ENCODE results near the gene SPHK2.

Gene SPHK2

DNA sequence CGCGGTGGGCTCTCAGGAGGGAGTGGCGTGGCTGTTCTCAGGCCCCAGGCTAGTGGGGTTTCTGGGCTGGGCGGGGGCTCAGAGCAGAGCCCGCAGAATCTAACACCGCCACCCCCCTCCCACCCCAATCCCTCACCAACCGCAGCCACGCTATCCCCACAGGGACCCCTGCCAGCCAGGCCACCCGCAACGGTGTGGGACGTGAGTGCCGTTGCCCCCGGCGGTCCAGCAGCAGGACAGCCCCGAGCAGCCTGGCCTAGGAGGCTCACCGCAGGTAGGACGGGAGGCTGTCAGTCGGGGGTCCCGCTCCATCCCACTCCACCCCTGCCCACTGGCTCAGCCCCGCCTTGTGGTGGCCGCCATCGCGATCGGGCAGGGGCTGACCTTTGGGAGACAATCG, 53.7 kb downstream of the SPHK2 start, which contains the start of gene NTN5:
Gene NTN5 (minus strand): TSS at position 24 of the 400 bp plus-strand sequence. CDS start 2,031 bp downstream, outside the sequence.
- no peak within 1 kb of the TSS for H3K4me3 ChIP-seq (ENCODE audit: low read depth, low read length)

DNA sequence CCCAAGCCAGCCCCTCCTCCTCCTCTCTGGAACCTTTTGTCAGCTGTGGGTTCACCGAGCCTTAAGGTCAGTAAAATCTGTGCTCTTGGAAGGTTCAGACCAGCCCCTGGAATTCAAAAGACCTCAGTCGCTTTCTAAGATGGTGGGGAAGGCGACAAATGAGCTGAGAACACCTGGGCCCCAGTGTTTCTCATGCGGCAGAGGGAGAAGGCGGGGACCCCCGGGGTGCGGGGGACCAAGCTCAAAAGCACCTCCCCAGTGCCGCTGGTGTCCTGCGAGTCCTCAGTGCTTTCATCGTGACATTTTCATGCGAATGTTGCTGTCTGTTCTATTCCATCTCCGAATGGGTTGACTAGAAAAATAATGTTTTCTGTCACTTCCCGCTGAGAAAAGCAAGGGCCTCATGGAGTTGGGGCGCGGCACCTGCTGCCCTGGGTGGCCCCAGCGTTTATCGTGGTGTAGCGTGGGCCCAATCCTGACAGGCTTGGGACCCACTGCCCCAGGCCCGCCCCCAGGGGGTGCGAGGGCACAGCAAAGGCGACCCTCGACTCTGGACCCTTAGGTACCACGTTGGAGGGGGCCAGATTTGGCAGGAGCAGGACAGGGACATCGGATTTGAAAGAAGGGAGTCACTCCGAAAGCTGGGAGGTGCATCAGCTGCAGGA, 54.3 kb downstream of the SPHK2 start:
- no peak overlapping the region for H3K4me3 ChIP-seq (ENCODE audit: low read depth, low read length)
- no peaks in the 10 kb centered on the region; the same call in 1 of the 2 replicates for H3K4me1 ChIP-seq (ENCODE audit: control insufficient read depth, insufficient read depth, low read length)
- H3K27ac ChIP-seq (ENCODE audit: extremely low read depth, low read depth, low read length): no peak overlapping the region
- TF ChIP-seq KLF8 (tag by site-specific recombination; IDR thresholded peaks at IDR 0.05): no peak
- no peak for TF ChIP-seq PRDM6 (tag by site-specific recombination; IDR thresholded peaks at IDR 0.05)
- H3K9me3 ChIP-seq (ENCODE audit: control insufficient read depth, insufficient read depth, low read depth, low read length): no peaks in the 10 kb centered on the region
- POLR2A ChIA-PET: interaction anchor here (0.8 to 0.9 kb wide), 2 partner anchors 28 to 184 kb away, joined by 3 read pairs; partner anchors contain the start of gene CA11
- H3K36me3 ChIP-seq (ENCODE audit: control insufficient read depth in 2 of 2, insufficient read depth in 1 of 2, low read length in 2 of 2): no peaks in the 10 kb centered on the region
- CTCF ChIA-PET: interaction anchor here (0.6 to 3.9 kb wide), 14 partner anchors 14 to 473 kb away, joined by 3 to 35 read pairs (median 4); partner anchors contain the start of gene CA11

More for the DNA sequence above, 53.7 kb downstream of the SPHK2 start, which contains the start of gene NTN5:
- TF ChIP-seq ZNF350 (tag by site-specific recombination; IDR thresholded peaks at IDR 0.05): no peak
- TF ChIP-seq ZNF510 (tag by site-specific recombination; IDR thresholded peaks at IDR 0.05; ENCODE audit: insufficient replicate concordance): no peak
- TF ChIP-seq ZNF26 (tag by site-specific recombination; IDR thresholded peaks at IDR 0.05): no peak
- Histone ChIP-seq H3K27ac (ENCODE audit: extremely low read depth, low read depth, low read length) (no peak within 1 kb of the TSS), H3K36me3 (ENCODE audit: control insufficient read depth in 2 of 2, insufficient read depth in 1 of 2, low read length in 2 of 2) (no peaks in the 10 kb centered on the region), H3K4me1 (ENCODE audit: control insufficient read depth, insufficient read depth, low read length) (no peaks in the 10 kb centered on the region; the same call in 1 of the 2 replicates), H3K9me3 (ENCODE audit: control insufficient read depth, insufficient read depth, low read depth, low read length) (no peaks in the 10 kb centered on the region)
- CTCF ChIA-PET: interaction anchor here (2.2 kb wide), 1 partner anchor 115 kb away, joined by 12 read pairs; no protein-coding TSS in a partner anchor
- POLR2A ChIA-PET: no interaction called here

DNA sequence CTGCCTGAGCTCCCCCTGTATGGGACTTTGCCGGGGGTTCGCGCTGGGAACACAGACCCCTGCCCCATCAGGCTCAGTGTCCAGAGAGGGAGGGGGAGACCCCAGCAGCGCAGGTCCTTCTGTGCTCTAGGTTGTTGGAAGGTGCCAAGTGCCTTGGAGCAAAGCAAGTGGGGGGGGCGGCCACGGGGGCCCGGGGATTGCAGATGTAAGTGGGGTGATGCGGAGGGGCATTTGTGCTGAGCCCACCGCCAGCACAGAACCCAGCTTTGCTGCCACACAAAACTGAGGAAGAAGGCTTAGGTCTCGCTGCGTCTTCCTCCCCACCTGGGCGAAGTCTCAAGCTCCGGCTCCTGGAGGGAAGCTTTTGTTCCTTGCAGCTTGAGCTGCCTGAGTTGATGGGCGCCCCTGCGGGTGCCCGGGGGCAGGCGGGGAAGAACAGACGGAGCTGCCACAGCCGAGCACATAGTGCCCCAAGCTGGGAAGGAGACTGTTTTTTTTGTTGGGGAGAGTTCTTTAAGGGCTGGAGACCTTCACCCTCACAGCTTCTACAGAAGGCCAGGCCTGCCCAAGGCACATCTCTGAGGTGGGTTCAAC, 55.0 kb downstream of the SPHK2 start:
- ChIA-PET POLR2A (interaction anchor here (0.8 to 1.9 kb wide), 4 partner anchors 29 to 185 kb away, joined by 3 to 7 read pairs (median 4); partner anchors contain the start of gene CA11), CTCF (interaction anchor here (0.6 to 3.9 kb wide), 31 partner anchors 8 to 472 kb away, joined by 3 to 35 read pairs (median 4); partner anchors contain the start of genes CA11 and IZUMO1)
- no peaks in the 10 kb centered on the region for H3K36me3 ChIP-seq (ENCODE audit: control insufficient read depth in 2 of 2, insufficient read depth in 1 of 2, low read length in 2 of 2)
- no peak overlapping the region for H3K4me3 ChIP-seq (ENCODE audit: low read depth, low read length)
- H3K4me1 ChIP-seq (ENCODE audit: control insufficient read depth, insufficient read depth, low read length): no peaks in the 10 kb centered on the region; the same call in 1 of the 2 replicates
- no peak overlapping the region for H3K27ac ChIP-seq (ENCODE audit: extremely low read depth, low read depth, low read length)
- no peaks in the 10 kb centered on the region for H3K9me3 ChIP-seq (ENCODE audit: control insufficient read depth, insufficient read depth, low read depth, low read length)
- TF ChIP-seq TCF7L2 (IDR thresholded peaks at IDR 0.05; ENCODE audit: borderline replicate concordance, low read depth, low read length): no peak
- TF ChIP-seq ZNF140 (tag by site-specific recombination; IDR thresholded peaks at IDR 0.05): no peak
- TF ChIP-seq GLIS2 (tag by site-specific recombination; IDR thresholded peaks at IDR 0.05): no peak
- TF ChIP-seq ZNF501 (tag by site-specific recombination; IDR thresholded peaks at IDR 0.05): no peak
- no peak for TF ChIP-seq HOXD13 (CRISPR knock-in tag; IDR thresholded peaks at IDR 0.05; ENCODE audit: borderline replicate concordance)
- no peak for TF ChIP-seq ZNF670 (tag by site-specific recombination; IDR thresholded peaks at IDR 0.05; ENCODE audit: low read depth)
- no peak for TF ChIP-seq ZNF341 (tag by site-specific recombination; IDR thresholded peaks at IDR 0.05; ENCODE audit: low read depth)
- TF ChIP-seq, protein P1, sequence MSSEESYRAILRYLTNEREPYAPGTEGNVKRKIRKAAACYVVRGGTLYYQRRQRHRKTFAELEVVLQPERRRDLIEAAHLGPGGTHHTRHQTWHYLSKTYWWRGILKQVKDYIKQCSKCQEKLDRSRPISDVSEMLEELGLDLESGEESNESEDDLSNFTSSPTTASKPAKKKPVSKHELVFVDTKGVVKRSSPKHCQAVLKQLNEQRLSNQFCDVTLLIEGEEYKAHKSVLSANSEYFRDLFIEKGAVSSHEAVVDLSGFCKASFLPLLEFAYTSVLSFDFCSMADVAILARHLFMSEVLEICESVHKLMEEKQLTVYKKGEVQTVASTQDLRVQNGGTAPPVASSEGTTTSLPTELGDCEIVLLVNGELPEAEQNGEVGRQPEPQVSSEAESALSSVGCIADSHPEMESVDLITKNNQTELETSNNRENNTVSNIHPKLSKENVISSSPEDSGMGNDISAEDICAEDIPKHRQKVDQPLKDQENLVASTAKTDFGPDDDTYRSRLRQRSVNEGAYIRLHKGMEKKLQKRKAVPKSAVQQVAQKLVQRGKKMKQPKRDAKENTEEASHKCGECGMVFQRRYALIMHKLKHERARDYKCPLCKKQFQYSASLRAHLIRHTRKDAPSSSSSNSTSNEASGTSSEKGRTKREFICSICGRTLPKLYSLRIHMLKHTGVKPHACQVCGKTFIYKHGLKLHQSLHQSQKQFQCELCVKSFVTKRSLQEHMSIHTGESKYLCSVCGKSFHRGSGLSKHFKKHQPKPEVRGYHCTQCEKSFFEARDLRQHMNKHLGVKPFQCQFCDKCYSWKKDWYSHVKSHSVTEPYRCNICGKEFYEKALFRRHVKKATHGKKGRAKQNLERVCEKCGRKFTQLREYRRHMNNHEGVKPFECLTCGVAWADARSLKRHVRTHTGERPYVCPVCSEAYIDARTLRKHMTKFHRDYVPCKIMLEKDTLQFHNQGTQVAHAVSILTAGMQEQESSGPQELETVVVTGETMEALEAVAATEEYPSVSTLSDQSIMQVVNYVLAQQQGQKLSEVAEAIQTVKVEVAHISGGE (tag by site-specific recombination; conservative IDR thresholded peaks at IDR 0.05; ENCODE audit: low read depth): no peak
- TF ChIP-seq ZNF510 (tag by site-specific recombination; IDR thresholded peaks at IDR 0.05; ENCODE audit: insufficient replicate concordance): no peak
- TF ChIP-seq ZNF335 (tag by site-specific recombination; conservative IDR thresholded peaks at IDR 0.05): no peak
- no peak for TF ChIP-seq ZBTB8A (tag by site-specific recombination; IDR thresholded peaks at IDR 0.05)
- no peak for TF ChIP-seq ZNF10 (tag by site-specific recombination; IDR thresholded peaks at IDR 0.05)
- TF ChIP-seq SCRT2 (tag by site-specific recombination; IDR thresholded peaks at IDR 0.05): no peak
- no peak for TF ChIP-seq BCL11A (tag by site-specific recombination; IDR thresholded peaks at IDR 0.05; ENCODE audit: low read depth)
- TF ChIP-seq ZNF660 (tag by site-specific recombination; IDR thresholded peaks at IDR 0.05): no peak

All from HEK293 (cell line).